ENCODE measurements around the gene EMP2. TPM values are rescaled to one million over a fixed set of nuclear protein-coding genes. Genes with fewer than 3 reads are reported as not detected.
"Not testable (repeated sequence)": the region's sequence is repeated elsewhere in the genome, so short reads cannot be mapped to it uniquely, and the experiment has no call there.

EMP2 gene
- total and polyA plus RNA-seq, 7 experiments from 2014 or later = not detected

GRCh38 chr16:10505286-10505685, 75.1 kb downstream of the EMP2 start:
- H3K27me3 Mint-ChIP-seq; POLR2A ChIA-PET; H3K9me3 ChIP-seq (ENCODE audit: control insufficient read depth in 2 of 3, low read length in 3 of 3); H3K4me1 ChIP-seq (ENCODE audit: control insufficient read depth in 2 of 2, insufficient read depth in 2 of 2, low read length in 2 of 2); ATAC-seq; H3K27me3 ChIP-seq (ENCODE audit: control insufficient read depth in 2 of 2, insufficient read depth in 2 of 2, low read length in 2 of 2); H3K9me3 Mint-ChIP-seq; H3K4me3 ChIP-seq (ENCODE audit: low read length); H3K4me3 Mint-ChIP-seq; DNase-seq; H3K36me3 ChIP-seq (ENCODE audit: control insufficient read depth in 2 of 3, insufficient read depth in 3 of 3, low read length in 3 of 3); H3K27ac ChIP-seq (ENCODE audit: low read depth, low read length); H3K36me3 Mint-ChIP-seq: not testable (repeated sequence)
- H3K27ac Mint-ChIP-seq = peak overlapping the region in 2 of 9 donors; percentile 2 to 17
- intact Hi-C loops (cut with micrococcal nuclease) = loop anchor here in 1 of 2 donors (5.0 kb wide), 1 partner anchor 118 kb away; the partner anchor contains the start of gene ATF7IP2
- peaks cover 4 to 16% (median 11%) of the 10 kb centered on the region in 7 donors for H3K4me1 Mint-ChIP-seq
- CTCF ChIA-PET = interaction anchor here (0.8 to 1.3 kb wide), 2 partner anchors 190 to 192 kb away, joined by 5 read pairs; no protein-coding TSS in a partner anchor

- intact Hi-C loops (cut with micrococcal nuclease) = no loop called here
- DNase-seq = no peak
- H3K36me3 ChIP-seq (ENCODE audit: control insufficient read depth in 2 of 3, insufficient read depth in 3 of 3, low read length in 3 of 3) = no peaks in the 10 kb centered on the region
- no peaks in the 10 kb centered on the region for H3K27me3 ChIP-seq (ENCODE audit: control insufficient read depth in 2 of 2, insufficient read depth in 2 of 2, low read length in 2 of 2)
- peak overlapping the region in 4 of 9 donors; percentile 18 to 91 (median 38) for H3K27ac Mint-ChIP-seq
- H3K9me3 Mint-ChIP-seq = peaks cover 0 to 5% (median 0%) of the 10 kb centered on the region in 11 donors
- H3K4me3 Mint-ChIP-seq = no peak overlapping the region
- ChIA-PET CTCF (interaction anchor here (0.7 to 1.3 kb wide), 4 partner anchors 11 to 236 kb away, joined by 3 to 5 read pairs (median 4); no protein-coding TSS in a partner anchor), POLR2A (no interaction called here)
- H3K36me3 Mint-ChIP-seq = peaks cover 0 to 3% (median 0%) of the 10 kb centered on the region in 5 donors
- no peaks in the 10 kb centered on the region for H3K9me3 ChIP-seq (ENCODE audit: control insufficient read depth in 2 of 3, low read length in 3 of 3)
- no peaks in the 10 kb centered on the region for H3K4me1 ChIP-seq (ENCODE audit: control insufficient read depth in 2 of 2, insufficient read depth in 2 of 2, low read length in 2 of 2)
- H3K4me3 ChIP-seq (ENCODE audit: low read length) = no peak overlapping the region
- H3K27me3 Mint-ChIP-seq = peaks cover 0 to 2% (median 0%) of the 10 kb centered on the region in 5 donors
- H3K27ac ChIP-seq (ENCODE audit: low read depth, low read length) = no peak overlapping the region
- H3K4me1 Mint-ChIP-seq = peaks cover 3 to 16% (median 9%) of the 10 kb centered on the region in 7 donors
- ATAC-seq = peak; percentile 31
Measured at GRCh38 chr16:10504404-10504885, 76.0 kb downstream of the EMP2 start.

GRCh38 chr16:10502776-10503175, 77.6 kb downstream of the EMP2 start:
- peaks cover 0 to 2% (median 0%) of the 10 kb centered on the region in 5 donors for H3K27me3 Mint-ChIP-seq
- ATAC-seq (no peak), DNase-seq (no peak)
- H3K27ac Mint-ChIP-seq = no peak overlapping the region
- no peak overlapping the region for H3K4me3 Mint-ChIP-seq
- no peaks in the 10 kb centered on the region for H3K9me3 ChIP-seq (ENCODE audit: control insufficient read depth in 2 of 3, low read length in 3 of 3)
- intact Hi-C loops (cut with micrococcal nuclease) = no loop called here
- no peaks in the 10 kb centered on the region for H3K27me3 ChIP-seq (ENCODE audit: control insufficient read depth in 2 of 2, insufficient read depth in 2 of 2, low read length in 2 of 2)
- ChIA-PET POLR2A (no interaction called here), CTCF (no interaction called here)
- H3K4me3 ChIP-seq (ENCODE audit: low read length) = no peak overlapping the region
- H3K4me1 Mint-ChIP-seq = peaks cover 2 to 16% (median 9%) of the 10 kb centered on the region in 7 donors
- no peaks in the 10 kb centered on the region for H3K36me3 ChIP-seq (ENCODE audit: control insufficient read depth in 2 of 3, insufficient read depth in 3 of 3, low read length in 3 of 3)
- H3K36me3 Mint-ChIP-seq = peaks cover 0 to 3% (median 0%) of the 10 kb centered on the region in 5 donors
- peaks cover 0 to 5% (median 0%) of the 10 kb centered on the region in 11 donors for H3K9me3 Mint-ChIP-seq
- H3K4me1 ChIP-seq (ENCODE audit: control insufficient read depth in 2 of 2, insufficient read depth in 2 of 2, low read length in 2 of 2) = no peaks in the 10 kb centered on the region
- no peak overlapping the region for H3K27ac ChIP-seq (ENCODE audit: low read depth, low read length)

- peak in 3 of 9 donors; percentile 8 to 16 (median 11) for DNase-seq
- no peak overlapping the region for H3K4me3 Mint-ChIP-seq
Measured at GRCh38 chr16:10501016-10501607, 79.3 kb downstream of the EMP2 start.

GRCh38 chr16:10500582-10500981, 79.8 kb downstream of the EMP2 start:
- no peak overlapping the region for H3K4me3 ChIP-seq (ENCODE audit: low read length)
- peaks cover 0 to 14% (median 4%) of the 10 kb centered on the region in 11 donors for H3K9me3 Mint-ChIP-seq
- no peak overlapping the region for H3K27ac ChIP-seq (ENCODE audit: low read depth, low read length)
- peaks cover 2 to 16% (median 9%) of the 10 kb centered on the region in 7 donors for H3K4me1 Mint-ChIP-seq
- H3K27me3 Mint-ChIP-seq = no peaks in the 10 kb centered on the region
- ATAC-seq = no peak
- ChIA-PET CTCF (interaction anchor here (0.6 kb wide), 1 partner anchor 148 kb away, joined by 3 read pairs; no protein-coding TSS in a partner anchor), POLR2A (no interaction called here)
- no peak overlapping the region for H3K4me3 Mint-ChIP-seq
- H3K9me3 ChIP-seq (ENCODE audit: control insufficient read depth in 2 of 3, low read length in 3 of 3) = no peaks in the 10 kb centered on the region
- no peak overlapping the region for H3K27ac Mint-ChIP-seq
- DNase-seq = no peak
- peaks cover 0 to 1% (median 0%) of the 10 kb centered on the region in 5 donors for H3K36me3 Mint-ChIP-seq
- no peaks in the 10 kb centered on the region for H3K4me1 ChIP-seq (ENCODE audit: control insufficient read depth in 2 of 2, insufficient read depth in 2 of 2, low read length in 2 of 2)
- intact Hi-C loops (cut with micrococcal nuclease) = no loop called here
- H3K27me3 ChIP-seq (ENCODE audit: control insufficient read depth in 2 of 2, insufficient read depth in 2 of 2, low read length in 2 of 2) = no peaks in the 10 kb centered on the region
- H3K36me3 ChIP-seq (ENCODE audit: control insufficient read depth in 2 of 3, insufficient read depth in 3 of 3, low read length in 3 of 3) = no peaks in the 10 kb centered on the region

More at GRCh38 chr16:10501016-10501607, 79.3 kb downstream of the EMP2 start:
- Mint-ChIP-seq H3K9me3 (peaks cover 0 to 10% (median 4%) of the 10 kb centered on the region in 11 donors), H3K36me3 (peaks cover 0 to 3% (median 0%) of the 10 kb centered on the region in 5 donors), H3K4me1 (peaks cover 2 to 16% (median 9%) of the 10 kb centered on the region in 7 donors), H3K27ac (no peak overlapping the region), H3K27me3 (no peaks in the 10 kb centered on the region)
- Histone ChIP-seq H3K36me3 (ENCODE audit: control insufficient read depth in 2 of 3, insufficient read depth in 3 of 3, low read length in 3 of 3) (no peaks in the 10 kb centered on the region), H3K9me3 (ENCODE audit: control insufficient read depth in 2 of 3, low read length in 3 of 3) (no peaks in the 10 kb centered on the region), H3K4me1 (ENCODE audit: control insufficient read depth in 2 of 2, insufficient read depth in 2 of 2, low read length in 2 of 2) (no peaks in the 10 kb centered on the region), H3K27me3 (ENCODE audit: control insufficient read depth in 2 of 2, insufficient read depth in 2 of 2, low read length in 2 of 2) (no peaks in the 10 kb centered on the region), H3K27ac (ENCODE audit: low read depth, low read length) (no peak overlapping the region), H3K4me3 (ENCODE audit: low read length) (no peak overlapping the region)
- ATAC-seq = peak; percentile 53
- ChIA-PET POLR2A (no interaction called here), CTCF (interaction anchor here (0.6 to 0.7 kb wide), 2 partner anchors 86 to 148 kb away, joined by 3 read pairs; no protein-coding TSS in a partner anchor)
- intact Hi-C loops (cut with micrococcal nuclease) = no loop called here

GRCh38 chr16:10497132-10498101, 83.0 kb downstream of the EMP2 start:
- no peak for ATAC-seq
- Histone ChIP-seq H3K36me3 (ENCODE audit: control insufficient read depth in 2 of 3, insufficient read depth in 3 of 3, low read length in 3 of 3) (no peaks in the 10 kb centered on the region), H3K4me3 (ENCODE audit: low read length) (no peak overlapping the region), H3K4me1 (ENCODE audit: control insufficient read depth in 2 of 2, insufficient read depth in 2 of 2, low read length in 2 of 2) (no peaks in the 10 kb centered on the region), H3K9me3 (ENCODE audit: control insufficient read depth in 2 of 3, low read length in 3 of 3) (peaks cover 0 to 12% (median 0%) of the 10 kb centered on the region in 3 experiments), H3K27me3 (ENCODE audit: control insufficient read depth in 2 of 2, insufficient read depth in 2 of 2, low read length in 2 of 2) (no peaks in the 10 kb centered on the region), H3K27ac (ENCODE audit: low read depth, low read length) (no peak overlapping the region)
- peaks cover 0 to 7% (median 4%) of the 10 kb centered on the region in 7 donors for H3K4me1 Mint-ChIP-seq
- H3K27ac Mint-ChIP-seq = no peak overlapping the region
- POLR2A ChIA-PET = interaction anchor here (0.8 to 0.9 kb wide), 2 partner anchors 111 to 175 kb away, joined by 3 to 4 read pairs; no protein-coding TSS in a partner anchor
- peaks cover 0 to 17% (median 3%) of the 10 kb centered on the region in 5 donors for H3K36me3 Mint-ChIP-seq
- H3K27me3 Mint-ChIP-seq = no peaks in the 10 kb centered on the region
- CTCF ChIA-PET = interaction anchor here (0.8 to 0.9 kb wide), 2 partner anchors 11 to 12 kb away, joined by 3 to 4 read pairs; no protein-coding TSS in a partner anchor
- peak in 2 of 9 donors; percentile 3 to 12 for DNase-seq
- intact Hi-C loops (cut with micrococcal nuclease) = loop anchor here (2.0 to 10.0 kb wide), 2 partner anchors 53 to 179 kb away; no protein-coding TSS in a partner anchor
- H3K4me3 Mint-ChIP-seq = peak overlapping the region in 1 of 10 donors; percentile 13
- H3K9me3 Mint-ChIP-seq = peaks cover 0 to 37% (median 21%) of the 10 kb centered on the region in 11 donors

All from naive thymus-derived CD4-positive, alpha-beta T cell (primary cell).